Sigmoid colon (tissue), 4 donors: Measurements from ENCODE around the gene LRRC8B.

ENCODE experiments used
- CTCF ChIP-seq, 4 experiments: fragments of 450-650 bp in 3 of 4; fragments of 200-600 bp in 1 of 4; IDR thresholded peaks; one replicate each; pipeline ENCODE4 v1.5.1; 2016 to 2019; ENCODE audit warnings: antibody characterized with exemption in 4 of 4, mild to moderate bottlenecking in 3 of 4, moderate library complexity in 2 of 4
- EP300 ChIP-seq, 4 donors: sonication (generic); formaldehyde crosslinking; IDR thresholded peaks; one replicate each; pipeline ENCODE4 v1.6.1; 2017; ENCODE audit warnings: antibody characterized with exemption in 4 of 4
- POLR2A ChIP-seq, 2 donors: fragments of 450-650 bp; IDR thresholded peaks; one replicate each; pipeline ENCODE4 v1.6.1; 2016; ENCODE audit warnings: antibody characterized with exemption in 2 of 2, mild to moderate bottlenecking in 2 of 2, moderate library complexity in 2 of 2
- POLR2AphosphoS5 ChIP-seq, 4 donors: sonication (generic); formaldehyde crosslinking; IDR thresholded peaks; one replicate each; pipeline ENCODE4 v1.6.1; 2017; ENCODE audit warnings: antibody characterized with exemption in 4 of 4

GRCh38 chr1:89483757-89484077 lies 40.9 kb upstream of the LRRC8B start:
- TF ChIP-seq EP300 (IDR thresholded peaks at IDR 0.05) (no peak), POLR2A (IDR thresholded peaks at IDR 0.05) (no peak), CTCF (IDR thresholded peaks at IDR 0.05) (no peak), POLR2AphosphoS5 (IDR thresholded peaks at IDR 0.05) (no peak)
